Testis (tissue), 2 donors: Measurements from ENCODE around the gene TAF1A.

Source experiments
- CTCF ChIP-seq, 3 experiments: fragments of 450-650 bp in 2 of 3; fragments of 200-600 bp in 1 of 3; sonication (generic) in 1 of 3; IDR thresholded peaks; one replicate each; pipeline ENCODE4 v1.5.1; 2016 to 2019; ENCODE audit warnings: antibody characterized with exemption in 3 of 3, mild to moderate bottlenecking in 2 of 3, moderate library complexity in 1 of 3
- POLR2A ChIP-seq: fragments of 450-650 bp; IDR thresholded peaks from one replicate; pipeline ENCODE4 v1.6.1; 2017; ENCODE audit warnings: antibody characterized with exemption, mild to moderate bottlenecking, moderate library complexity

GRCh38 chr1:222583079-222583478, 6.7 kb downstream of the TAF1A start:
- TF ChIP-seq POLR2A (no peak), CTCF (IDR thresholded peaks at IDR 0.05) (no peak)
